ENCODE measurements around the gene RGS13. TPM values are rescaled to one million over a fixed set of nuclear protein-coding genes. Genes with fewer than 3 reads are reported as not detected.

RGS13 gene
- total RNA-seq, 1 donor from 2014 or later = not detected

DNA sequence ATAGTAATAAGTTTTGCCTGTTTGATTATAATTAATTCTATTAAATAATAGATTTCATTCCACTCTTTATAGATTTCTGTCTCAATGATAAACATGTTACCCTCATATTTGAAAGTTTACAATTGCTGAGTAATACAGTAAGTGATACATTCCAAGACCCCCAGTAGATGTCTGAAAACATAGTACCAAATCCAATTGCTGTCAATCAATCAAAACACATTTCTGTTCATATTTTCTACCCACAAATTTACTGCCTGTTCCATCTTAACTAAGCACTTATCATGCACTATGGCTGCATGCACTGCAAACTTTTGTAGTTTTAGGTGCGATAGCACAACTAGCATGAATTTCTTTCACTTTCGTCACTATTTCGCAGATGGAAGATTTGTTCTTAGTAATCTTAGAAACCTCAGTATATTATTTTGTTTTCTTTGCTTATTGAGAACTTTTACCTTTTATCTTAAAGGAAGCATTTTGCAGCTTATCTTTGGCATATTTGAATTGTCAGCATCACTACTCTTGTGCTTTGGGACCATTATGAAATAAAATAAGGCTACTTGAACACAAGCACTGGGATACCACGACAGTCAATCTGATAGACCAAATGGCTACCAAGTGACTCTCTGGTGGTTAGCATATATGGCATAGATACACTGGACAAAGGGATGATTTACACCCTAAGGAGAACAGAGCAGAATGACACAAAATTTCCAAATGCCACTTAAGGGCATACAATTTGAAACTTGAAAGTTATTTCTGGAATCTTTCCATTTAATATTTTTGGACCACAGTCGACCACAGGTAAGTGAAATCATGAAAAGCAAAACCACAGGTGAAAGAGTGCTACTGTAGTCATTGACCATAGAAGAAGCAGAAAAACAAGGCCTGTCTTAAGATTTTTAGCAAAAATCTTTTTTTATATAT is 67.6 kb downstream of the RGS13 start:
- intact Hi-C loops (cut with micrococcal nuclease) = no loop called here
- no peak for DNase-seq (ENCODE audit: low spot score)
- no peaks in the 10 kb centered on the region for H3K4me1 Mint-ChIP-seq (ENCODE audit: low read depth)
- no peak overlapping the region for H3K4me3 Mint-ChIP-seq
- H3K27me3 Mint-ChIP-seq (ENCODE audit: insufficient read depth) = peaks cover 4% of the 10 kb centered on the region
- H3K27ac Mint-ChIP-seq = no peak overlapping the region
- no peaks in the 10 kb centered on the region for H3K36me3 Mint-ChIP-seq (ENCODE audit: low read depth)
- H3K9me3 Mint-ChIP-seq = no peaks in the 10 kb centered on the region

- intact Hi-C loops (cut with micrococcal nuclease) = no loop called here
- H3K36me3 Mint-ChIP-seq (ENCODE audit: low read depth) = no peaks in the 10 kb centered on the region
- H3K27ac Mint-ChIP-seq = no peak overlapping the region
- peaks cover 2% of the 10 kb centered on the region for H3K27me3 Mint-ChIP-seq (ENCODE audit: insufficient read depth)
- DNase-seq (ENCODE audit: low spot score) = no peak
- no peak overlapping the region for H3K4me3 Mint-ChIP-seq
- H3K9me3 Mint-ChIP-seq = no peaks in the 10 kb centered on the region
- no peaks in the 10 kb centered on the region for H3K4me1 Mint-ChIP-seq (ENCODE audit: low read depth)
Measured at GRCh38 chr1:192705510-192705909, 69.6 kb downstream of the RGS13 start.

- Mint-ChIP-seq H3K9me3 (no peaks in the 10 kb centered on the region), H3K27me3 (ENCODE audit: insufficient read depth) (peaks cover 2% of the 10 kb centered on the region), H3K36me3 (ENCODE audit: low read depth) (no peaks in the 10 kb centered on the region), H3K27ac (no peak overlapping the region), H3K4me3 (no peak overlapping the region), H3K4me1 (ENCODE audit: low read depth) (no peaks in the 10 kb centered on the region)
- no peak for DNase-seq (ENCODE audit: low spot score)
- intact Hi-C loops (cut with micrococcal nuclease) = no loop called here
Measured at GRCh38 chr1:192706936-192707335, 71.0 kb downstream of the RGS13 start.

- Mint-ChIP-seq H3K27me3 (ENCODE audit: insufficient read depth) (no peaks in the 10 kb centered on the region), H3K27ac (no peak overlapping the region), H3K9me3 (no peaks in the 10 kb centered on the region), H3K4me3 (no peak overlapping the region), H3K4me1 (ENCODE audit: low read depth) (no peaks in the 10 kb centered on the region), H3K36me3 (ENCODE audit: low read depth) (no peaks in the 10 kb centered on the region)
- intact Hi-C loops (cut with micrococcal nuclease) = no loop called here
- no peak for DNase-seq (ENCODE audit: low spot score)
Measured at GRCh38 chr1:192707978-192708547, 72.1 kb downstream of the RGS13 start.

DNA sequence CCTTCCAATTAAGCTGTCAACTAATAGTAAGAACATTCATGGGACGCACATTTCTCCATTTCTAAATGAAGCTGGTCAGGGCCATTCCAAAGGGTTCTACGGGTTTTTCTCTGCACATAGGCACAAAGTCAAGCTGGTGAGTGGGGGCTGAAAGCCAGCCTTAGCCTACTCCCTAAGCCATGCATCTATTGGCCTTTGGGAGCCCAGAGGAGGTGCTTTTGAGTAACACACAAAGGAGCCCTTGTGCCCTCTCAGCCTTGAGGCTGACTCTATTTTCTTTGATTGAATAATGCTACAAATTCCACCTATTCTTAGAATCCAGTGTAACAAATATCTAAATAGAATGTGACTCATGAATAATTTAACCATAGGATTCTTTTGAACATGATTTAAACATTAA is 73.6 kb downstream of the RGS13 start:
- H3K4me3 Mint-ChIP-seq = no peak overlapping the region

More for the DNA sequence above, 73.6 kb downstream of the RGS13 start:
- Mint-ChIP-seq H3K27me3 (ENCODE audit: insufficient read depth) (no peaks in the 10 kb centered on the region), H3K9me3 (no peaks in the 10 kb centered on the region), H3K36me3 (ENCODE audit: low read depth) (no peaks in the 10 kb centered on the region), H3K27ac (no peak overlapping the region), H3K4me1 (ENCODE audit: low read depth) (no peaks in the 10 kb centered on the region)
- DNase-seq (ENCODE audit: low spot score) = no peak
- intact Hi-C loops (cut with micrococcal nuclease) = no loop called here

Other genes starting within 250 kb of the RGS13 start
- 11.8 and 12.0 TPM in 2 replicates for gene RGS1, start 60.4 kb upstream of the RGS13 start, total RNA-seq
- gene RGS2, start 172.9 kb downstream of the RGS13 start, total RNA-seq = 11.3 and 12.1 TPM in 2 replicates